Measurements from ENCODE around the gene ATP8B2.

DNA sequence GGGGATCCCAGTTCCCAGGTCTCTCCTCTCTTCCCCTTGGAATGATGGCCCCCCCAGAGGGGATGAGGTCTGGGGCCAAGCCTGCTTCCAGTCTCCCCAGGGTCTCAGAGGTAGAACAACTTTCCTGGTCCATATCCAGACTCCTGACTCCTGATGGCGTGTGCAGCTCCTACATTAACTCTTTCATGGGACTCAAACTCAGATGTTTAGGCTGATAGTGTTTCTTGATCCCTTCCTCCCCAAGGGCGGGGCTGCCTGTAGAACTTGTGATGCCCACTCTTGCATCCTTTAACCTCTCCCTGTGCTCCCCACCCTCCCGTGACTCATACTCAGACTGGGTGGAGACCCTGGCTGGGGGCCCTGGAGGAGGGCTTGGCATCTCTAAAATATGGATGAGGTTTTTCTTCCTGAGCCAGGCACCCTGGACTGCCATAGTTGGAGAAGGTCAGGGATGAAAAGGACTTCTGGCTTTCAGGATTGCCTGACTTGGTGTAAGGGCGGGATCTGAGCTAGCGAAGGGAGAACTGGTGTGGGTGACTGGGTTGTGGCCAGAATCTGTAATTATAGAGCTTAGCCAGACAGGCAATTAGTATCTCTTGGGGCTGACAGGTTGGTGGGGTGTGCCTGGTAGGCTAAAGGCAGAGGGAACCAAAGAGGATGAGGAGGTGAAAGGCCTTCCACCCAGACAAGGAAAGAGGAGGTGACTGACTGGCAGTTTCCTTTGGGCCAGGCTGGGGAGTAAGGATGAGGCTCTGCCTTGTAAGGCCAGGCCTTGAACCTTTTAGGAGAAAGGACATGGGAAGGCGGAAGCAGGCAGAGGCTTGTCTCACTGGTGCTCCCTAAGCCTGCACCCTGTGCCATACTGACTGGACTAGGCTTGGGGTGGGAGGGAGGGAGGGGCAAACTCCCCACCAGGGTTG is 1.5 kb downstream of the ATP8B2 start:
- no peak for TF ChIP-seq POLR2A (IDR thresholded peaks at IDR 0.05; ENCODE audit: low read depth, low read length)
- TF ChIP-seq POLR2AphosphoS5 (IDR thresholded peaks at IDR 0.05; ENCODE audit: low read depth, low read length) = no peak

Data from GM12892 (cell line).